Cardiac septum (tissue), 1 donor: ENCODE measurements around the gene BEAN1. TPM values are rescaled to one million over a fixed set of nuclear protein-coding genes. Genes with fewer than 3 reads are reported as not detected.
A peak's percentile ranks its signal among the peaks of the same experiment; 100 is the strongest.

ENCODE experiments used
- DNase-seq: peaks from one replicate; pipeline ENCODE4 v3.0.0-alpha.2; 2020; ENCODE audit warnings: low spot score
- intact Hi-C: fragments of 100-400 bp; cut with DNase I; formaldehyde crosslinking; loops from one replicate; pipeline ENCODE4 v1.14.0; 2022
- total RNA-seq: library from RNA; stranded (reverse); fragmentation: NEBNext Ultra II Directional; extraction: Animal tissue kit (Norgen Biotek cat#: 25700); gene quantifications from one replicate; pipeline ENCODE4 v1.2.1, GENCODE V29; 2021
- donor health status: DM: no; HTN: no; CAD: no.

The BEAN1 gene
- total RNA-seq, 1 donor from 2014 or later, result 2.8 TPM

DNA sequence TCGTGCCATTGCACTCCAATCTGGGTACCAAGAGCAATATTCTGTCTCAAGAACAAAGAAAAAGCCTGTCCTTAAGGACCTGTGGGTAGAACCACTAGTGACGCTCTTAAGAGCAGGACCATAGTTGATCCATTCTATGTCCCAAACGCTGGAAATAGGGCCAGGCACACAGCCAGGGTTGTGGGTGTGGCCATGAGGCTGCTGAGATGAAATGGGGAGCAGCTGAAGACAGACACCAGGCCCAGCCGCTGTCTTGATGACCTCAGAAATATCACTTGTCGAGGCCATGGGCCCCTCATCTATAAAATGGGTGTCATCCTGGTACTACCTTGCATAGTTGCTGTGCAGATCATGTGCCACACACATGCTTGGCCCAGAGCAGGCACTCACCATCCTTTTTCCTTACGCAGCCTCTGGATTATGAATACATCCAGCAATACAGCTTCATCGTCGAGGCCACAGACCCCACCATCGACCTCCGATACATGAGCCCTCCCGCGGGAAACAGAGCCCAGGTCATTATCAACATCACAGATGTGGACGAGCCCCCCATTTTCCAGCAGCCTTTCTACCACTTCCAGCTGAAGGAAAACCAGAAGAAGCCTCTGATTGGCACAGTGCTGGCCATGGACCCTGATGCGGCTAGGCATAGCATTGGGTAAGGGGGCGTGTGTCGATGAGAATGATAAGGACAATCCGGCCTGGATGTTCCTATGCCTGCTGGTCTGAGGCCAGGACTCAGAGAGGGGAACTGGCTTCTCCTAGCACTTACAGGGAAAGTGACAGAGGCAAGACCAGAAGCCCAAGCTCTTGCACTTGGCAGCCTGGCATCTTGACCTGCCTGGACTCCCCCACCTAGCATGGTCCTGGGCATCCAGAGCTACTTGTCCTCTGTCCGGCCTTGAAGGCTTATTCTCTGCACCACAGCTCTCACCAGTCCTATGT is 35.1 kb upstream of the BEAN1 start:
- intact Hi-C loops, result no loop called here
- DNase-seq, result peak; percentile 41

DNA sequence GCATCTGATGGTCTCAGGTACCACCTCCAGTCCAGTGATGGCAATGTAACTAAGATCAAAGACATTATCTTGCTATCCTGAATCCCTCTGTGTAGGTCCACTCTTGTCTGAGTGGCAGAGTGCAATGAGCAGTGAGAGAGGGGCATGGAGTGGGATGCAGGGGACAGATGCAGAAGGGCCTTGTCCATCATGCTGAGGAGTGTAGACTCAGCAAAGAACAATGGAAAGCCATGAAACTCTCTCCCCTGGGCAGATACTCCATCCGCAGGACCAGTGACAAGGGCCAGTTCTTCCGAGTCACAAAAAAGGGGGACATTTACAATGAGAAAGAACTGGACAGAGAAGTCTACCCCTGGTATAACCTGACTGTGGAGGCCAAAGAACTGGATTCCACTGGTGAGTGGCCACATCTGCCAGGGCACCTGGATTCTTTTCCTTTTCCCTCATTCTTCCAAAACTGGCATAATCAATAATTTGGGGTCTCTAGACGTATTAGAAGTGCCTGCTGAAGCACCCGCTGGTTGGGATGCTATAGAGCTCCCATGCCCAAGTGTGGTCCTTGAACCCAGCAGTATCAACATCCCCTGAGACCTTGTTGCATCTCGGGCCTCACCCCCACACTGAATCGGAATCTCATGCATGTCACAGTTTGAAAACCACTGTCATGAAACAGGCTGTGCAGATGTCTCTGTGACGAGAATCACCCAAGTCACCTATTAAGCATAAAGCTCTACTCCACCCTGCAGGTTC is 31.1 kb upstream of the BEAN1 start:
- intact Hi-C loops, result no loop called here
- peak; percentile 58 for DNase-seq

DNA sequence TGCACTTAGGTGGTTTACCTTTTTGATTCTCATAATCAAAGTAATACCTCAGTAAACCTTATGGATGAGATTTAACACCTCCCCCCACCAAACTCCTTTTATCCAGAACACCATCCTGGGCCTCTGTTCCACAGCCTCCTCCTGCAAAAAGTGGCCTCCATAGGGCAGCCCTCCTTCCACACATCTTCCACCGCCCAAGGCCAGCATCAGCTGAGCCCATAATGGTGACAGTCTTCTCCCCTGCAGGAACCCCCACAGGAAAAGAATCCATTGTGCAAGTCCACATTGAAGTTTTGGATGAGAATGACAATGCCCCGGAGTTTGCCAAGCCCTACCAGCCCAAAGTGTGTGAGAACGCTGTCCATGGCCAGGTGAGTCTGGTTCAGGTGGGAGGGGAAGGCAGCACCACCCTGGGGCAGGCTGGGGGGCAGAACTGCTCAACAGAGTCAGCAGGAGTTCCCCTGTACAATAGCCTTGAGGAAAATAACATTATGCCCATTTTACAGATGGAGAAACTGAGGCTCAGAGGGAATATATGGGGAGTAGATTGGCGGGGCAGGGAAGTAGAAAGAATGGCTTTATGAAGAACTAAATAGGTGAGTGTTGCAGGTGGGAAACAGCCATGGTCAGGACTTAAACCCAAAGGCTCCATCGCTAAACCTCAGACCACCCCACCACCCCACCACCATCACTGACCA is 29.2 kb upstream of the BEAN1 start:
- DNase-seq, result peak; percentile 64
- intact Hi-C loops, result no loop called here

DNA sequence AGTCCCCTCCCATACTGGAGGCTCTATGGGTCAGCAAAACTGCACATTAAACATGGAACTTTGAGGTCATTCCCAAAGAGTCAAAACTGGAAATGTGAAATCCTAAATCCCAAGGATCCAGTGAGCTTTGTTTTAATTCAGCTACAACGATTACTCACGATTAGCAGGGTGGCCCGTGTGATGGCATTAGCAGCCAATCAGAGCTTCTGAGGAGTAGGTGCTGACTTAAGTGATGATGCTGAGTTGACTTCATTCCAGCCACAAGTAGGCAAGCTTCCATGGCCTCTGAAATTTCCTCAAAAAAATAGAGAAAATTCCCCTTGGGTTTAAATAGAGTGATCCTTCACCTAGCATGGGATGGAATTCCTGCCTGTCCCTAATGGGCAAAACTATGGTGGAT is 28.1 kb upstream of the BEAN1 start:
- intact Hi-C loops, result no loop called here
- no peak for DNase-seq

DNA sequence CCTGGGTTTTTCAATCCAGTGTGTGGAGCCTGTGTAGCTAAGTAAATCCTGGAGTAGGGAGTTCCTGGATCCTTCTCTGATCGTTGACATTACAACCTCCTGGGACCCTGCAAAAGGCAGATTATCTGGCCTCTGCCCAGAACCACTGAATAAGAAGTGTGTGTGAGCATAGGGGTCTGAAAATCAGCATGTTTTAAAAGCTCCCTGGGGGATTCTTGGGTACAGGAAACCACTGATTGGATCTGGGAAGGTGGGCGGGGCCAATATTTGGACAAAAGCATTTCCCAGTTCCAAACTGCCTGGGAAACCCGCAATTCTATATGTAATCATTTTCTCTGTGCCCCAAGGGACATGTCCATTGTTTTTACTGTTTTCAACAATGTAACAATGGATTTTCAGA is 27.2 kb upstream of the BEAN1 start:
- DNase-seq, result peak; percentile 58
- intact Hi-C loops, result loop anchor here (5.0 kb wide), 1 partner anchor 38 kb away; no protein-coding TSS in a partner anchor

DNA sequence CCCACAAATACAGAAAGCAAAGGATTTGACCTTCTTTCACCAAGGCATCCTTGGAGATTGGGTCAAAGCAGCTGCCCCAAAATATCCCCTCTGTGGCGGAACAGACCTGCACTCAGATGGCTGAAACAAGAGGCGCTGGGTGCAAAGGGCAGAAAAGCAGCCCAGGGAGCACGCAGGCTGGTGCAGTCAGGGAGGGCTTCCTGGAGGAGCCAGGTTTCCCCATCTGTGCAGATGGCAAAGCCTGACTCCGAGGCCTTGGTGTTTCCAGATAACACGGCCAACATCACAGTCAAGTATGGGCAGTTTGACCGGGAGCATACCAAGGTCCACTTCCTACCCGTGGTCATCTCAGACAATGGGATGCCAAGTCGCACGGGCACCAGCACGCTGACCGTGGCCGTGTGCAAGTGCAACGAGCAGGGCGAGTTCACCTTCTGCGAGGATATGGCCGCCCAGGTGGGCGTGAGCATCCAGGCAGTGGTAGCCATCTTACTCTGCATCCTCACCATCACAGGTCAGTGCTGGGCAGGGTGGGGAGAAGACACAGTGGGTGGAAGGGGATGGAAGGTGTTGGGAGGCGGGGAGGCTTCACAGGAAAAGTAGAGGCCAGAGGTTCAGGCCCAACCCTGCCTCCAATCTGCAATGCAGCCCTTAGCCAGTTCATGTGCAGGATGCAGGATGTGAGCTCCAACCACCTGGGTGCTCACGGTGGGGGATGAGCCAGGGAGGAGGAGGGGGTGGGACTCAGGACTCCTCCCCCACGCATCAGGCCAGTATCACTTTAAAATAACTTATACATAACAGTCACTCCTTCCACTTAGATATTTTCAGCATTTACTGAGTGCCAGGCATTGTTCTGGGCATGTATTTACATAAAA is 26.4 kb upstream of the BEAN1 start:
- intact Hi-C loops, result loop anchor here (5.0 kb wide), 1 partner anchor 38 kb away; no protein-coding TSS in a partner anchor
- no peak for DNase-seq

DNA sequence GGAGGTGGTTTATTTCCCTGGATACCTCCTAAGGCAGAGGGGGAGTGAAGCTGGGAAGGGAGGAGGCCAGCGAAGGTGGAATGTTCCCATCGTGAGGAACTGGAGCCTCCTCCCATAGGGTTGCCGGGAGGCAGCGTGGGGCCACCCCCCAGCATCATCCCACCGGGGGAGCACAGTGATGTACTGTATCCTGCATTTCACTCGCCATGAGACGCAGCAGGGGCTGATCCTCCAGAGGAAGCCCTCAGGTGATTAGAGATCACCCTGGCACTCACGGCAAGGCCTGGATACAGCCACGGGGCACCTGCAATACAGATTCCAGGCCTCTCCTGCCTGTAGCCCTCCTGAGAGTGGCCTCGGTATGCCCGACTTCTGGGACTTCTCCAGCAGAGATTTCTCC is 25.5 kb upstream of the BEAN1 start:
- DNase-seq, result peak; percentile 46
- intact Hi-C loops, result loop anchor here (5.0 kb wide), 1 partner anchor 39 kb away; no protein-coding TSS in a partner anchor

DNA sequence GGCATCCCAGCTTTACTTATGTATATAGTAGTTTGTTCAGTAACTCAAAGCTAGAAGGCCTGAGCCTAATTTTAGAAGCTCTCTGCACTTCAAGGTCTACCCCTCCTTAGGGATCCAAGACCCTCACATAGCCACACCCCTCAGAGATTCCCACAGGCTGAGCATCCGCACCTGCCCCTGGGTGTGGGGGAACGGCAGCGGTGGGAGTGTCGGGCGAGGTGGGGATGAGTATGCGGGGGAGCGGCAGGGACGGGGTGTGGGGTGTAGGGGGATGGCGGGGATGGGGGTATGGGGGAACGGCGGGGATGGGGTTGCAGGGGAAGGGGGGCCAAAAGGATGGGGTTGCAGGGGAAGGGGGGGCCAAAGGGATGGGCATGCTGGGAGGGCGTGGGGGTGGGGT is 24.9 kb upstream of the BEAN1 start:
- intact Hi-C loops, result loop anchor here (5.0 kb wide), 1 partner anchor 40 kb away; no protein-coding TSS in a partner anchor
- DNase-seq, result no peak

DNA sequence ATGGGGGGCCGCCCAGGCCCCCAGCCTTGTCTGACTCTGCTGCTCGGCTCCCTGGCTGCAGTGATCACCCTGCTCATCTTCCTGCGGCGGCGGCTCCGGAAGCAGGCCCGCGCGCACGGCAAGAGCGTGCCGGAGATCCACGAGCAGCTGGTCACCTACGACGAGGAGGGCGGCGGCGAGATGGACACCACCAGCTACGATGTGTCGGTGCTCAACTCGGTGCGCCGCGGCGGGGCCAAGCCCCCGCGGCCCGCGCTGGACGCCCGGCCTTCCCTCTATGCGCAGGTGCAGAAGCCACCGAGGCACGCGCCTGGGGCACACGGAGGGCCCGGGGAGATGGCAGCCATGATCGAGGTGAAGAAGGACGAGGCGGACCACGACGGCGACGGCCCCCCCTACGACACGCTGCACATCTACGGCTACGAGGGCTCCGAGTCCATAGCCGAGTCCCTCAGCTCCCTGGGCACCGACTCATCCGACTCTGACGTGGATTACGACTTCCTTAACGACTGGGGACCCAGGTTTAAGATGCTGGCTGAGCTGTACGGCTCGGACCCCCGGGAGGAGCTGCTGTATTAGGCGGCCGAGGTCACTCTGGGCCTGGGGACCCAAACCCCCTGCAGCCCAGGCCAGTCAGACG is 24.4 kb upstream of the BEAN1 start:
- intact Hi-C loops, result loop anchor here (5.0 kb wide), 1 partner anchor 40 kb away; no protein-coding TSS in a partner anchor
- no peak for DNase-seq

DNA sequence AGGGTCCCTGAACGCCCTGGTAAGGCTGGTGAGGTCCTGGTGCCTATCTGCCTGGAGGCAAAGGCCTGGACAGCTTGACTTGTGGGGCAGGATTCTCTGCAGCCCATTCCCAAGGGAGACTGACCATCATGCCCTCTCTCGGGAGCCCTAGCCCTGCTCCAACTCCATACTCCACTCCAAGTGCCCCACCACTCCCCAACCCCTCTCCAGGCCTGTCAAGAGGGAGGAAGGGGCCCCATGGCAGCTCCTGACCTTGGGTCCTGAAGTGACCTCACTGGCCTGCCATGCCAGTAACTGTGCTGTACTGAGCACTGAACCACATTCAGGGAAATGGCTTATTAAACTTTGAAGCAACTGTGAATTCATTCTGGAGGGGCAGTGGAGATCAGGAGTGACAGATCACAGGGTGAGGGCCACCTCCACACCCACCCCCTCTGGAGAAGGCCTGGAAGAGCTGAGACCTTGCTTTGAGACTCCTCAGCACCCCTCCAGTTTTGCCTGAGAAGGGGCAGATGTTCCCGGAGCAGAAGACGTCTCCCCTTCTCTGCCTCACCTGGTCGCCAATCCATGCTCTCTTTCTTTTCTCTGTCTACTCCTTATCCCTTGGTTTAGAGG is 23.5 kb upstream of the BEAN1 start:
- intact Hi-C loops, result loop anchor here (5.0 kb wide), 1 partner anchor 41 kb away; no protein-coding TSS in a partner anchor
- no peak for DNase-seq

DNA sequence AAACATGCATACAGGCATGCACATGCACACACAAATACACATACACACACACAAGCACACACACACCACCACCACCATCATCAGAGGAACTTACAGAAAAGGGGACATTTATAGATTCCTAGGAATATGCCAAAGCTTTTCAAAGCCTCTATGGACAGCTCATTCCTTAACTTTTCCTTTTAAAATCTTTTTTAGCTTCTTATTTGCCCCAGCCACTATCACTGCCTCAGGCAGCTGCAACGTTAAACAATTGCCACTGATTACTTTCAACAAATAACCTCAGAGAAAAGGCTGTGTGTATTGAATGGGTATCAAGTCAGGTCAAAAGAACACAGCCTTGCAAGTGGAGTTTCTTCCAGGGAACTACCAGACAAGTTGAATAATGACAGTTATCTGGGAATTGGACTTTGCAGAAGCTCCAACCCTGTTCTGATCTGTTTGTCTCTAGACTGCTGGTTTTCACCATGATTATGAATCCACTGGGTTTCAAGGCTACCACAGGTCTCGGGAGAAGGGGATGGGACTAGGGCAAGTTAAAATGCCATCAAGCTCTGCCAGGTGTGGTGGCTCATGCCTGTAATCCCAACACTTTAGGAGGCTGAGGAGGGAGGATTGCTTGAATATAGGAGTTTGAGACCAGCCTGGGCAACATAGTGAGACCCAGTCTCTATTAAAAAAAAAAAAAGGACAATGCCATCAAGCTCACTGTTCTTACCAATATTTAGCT is 21.9 kb upstream of the BEAN1 start:
- intact Hi-C loops, result loop anchor here (5.0 kb wide), 2 partner anchors 107 to 347 kb away; partner anchors contain the start of gene DYNC1LI2
- no peak for DNase-seq

DNA sequence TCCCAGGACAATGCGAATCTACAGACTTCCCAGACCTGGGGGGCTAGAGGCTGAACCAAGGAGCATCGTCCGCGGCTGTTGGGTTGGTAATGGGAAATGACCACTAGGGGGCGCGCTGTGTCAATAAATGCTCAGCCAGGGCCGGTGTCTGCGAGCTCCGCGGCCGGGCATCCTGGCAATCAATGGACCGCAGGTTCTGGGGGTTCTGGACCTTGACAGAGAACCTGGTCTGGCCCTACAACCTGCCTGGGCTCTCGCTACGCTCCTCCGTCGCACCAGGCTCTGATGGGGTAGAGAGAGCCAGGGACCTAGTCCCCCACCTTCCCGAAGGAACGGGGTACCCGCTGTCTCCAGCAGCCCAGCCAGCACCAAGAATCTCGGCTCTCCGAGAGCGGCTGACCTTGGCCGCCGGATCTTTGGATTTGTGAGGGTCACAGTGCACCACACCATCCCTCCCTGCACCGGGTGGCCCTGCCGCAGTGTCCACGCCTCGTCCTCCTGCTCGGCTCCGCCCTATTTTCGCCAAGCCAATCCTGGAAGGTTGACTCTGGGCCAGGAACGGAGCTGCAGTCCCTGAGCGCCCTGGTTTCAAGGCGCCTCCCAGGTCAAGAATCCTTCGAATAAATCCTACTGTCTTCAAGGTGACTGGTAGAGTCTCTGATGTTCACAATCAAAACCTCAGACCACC is 20.4 kb upstream of the BEAN1 start:
- peak; percentile 95 for DNase-seq
- intact Hi-C loops, result loop anchor here (2.0 to 5.0 kb wide), 4 partner anchors 76 to 346 kb away; partner anchors contain the start of genes CMTM3 and DYNC1LI2

DNA sequence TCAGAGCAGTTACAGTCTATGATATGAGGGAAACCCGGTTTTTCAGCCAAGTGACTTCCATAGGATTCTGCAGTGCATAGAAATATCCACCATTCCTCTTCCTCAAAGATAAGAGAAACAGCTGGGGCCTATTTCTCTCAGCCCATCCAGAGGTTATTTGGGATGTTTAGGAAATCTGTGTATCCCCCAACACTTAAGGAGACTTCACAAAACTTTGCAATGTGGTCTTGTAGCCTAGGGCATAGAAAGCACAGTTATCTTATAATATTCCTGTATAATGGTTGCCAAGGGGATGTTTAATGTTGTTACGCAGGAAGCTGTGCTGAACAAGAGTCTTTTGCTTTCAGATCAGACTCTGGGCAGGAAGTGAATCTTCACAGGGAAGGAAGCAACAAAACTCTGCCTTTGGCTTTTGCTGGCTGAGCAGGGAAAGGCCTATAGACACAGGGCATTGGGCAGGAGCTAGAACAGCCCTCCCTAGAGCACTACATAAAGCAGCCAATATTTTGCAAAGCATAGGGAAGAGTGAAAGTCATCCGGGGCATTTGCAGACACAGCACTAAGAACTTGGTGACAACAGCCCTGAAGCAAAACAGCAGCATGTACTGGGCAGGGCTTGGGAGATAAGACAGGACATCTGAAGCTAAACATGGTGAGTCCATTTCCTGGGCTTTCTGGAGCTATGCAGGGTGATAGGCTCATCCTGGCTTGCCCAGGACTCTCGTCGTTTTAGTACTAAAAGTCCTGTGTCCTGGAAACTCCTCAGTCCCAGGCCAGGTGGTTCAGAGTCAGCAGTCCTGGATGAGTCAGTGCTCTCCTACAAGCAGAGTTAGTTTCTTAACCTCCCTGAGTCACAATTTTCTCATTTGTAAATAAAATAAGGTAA is 18.7 kb upstream of the BEAN1 start:
- DNase-seq, result no peak
- intact Hi-C loops, result loop anchor here (5.0 kb wide), 2 partner anchors 104 to 344 kb away; partner anchors contain the start of gene DYNC1LI2

DNA sequence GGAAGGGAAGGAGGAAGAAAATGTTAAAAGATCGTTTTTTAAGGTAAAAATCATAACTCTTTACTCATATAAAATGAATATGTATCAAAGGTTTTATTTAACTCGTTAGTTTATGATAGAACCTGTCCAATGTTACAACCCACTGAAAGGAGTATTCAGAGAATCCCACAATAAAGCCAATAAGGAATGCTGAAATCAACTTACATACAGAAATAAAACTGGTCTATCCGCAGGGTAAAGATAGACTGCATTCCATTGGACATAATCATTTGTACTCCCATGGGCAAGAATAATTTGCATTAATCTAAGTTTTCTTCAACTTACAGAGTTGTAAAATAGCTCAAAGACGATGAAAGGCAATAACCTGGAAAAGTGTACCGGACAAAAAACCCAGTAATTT is 17.9 kb upstream of the BEAN1 start:
- intact Hi-C loops, result loop anchor here (5.0 kb wide), 2 partner anchors 103 to 343 kb away; partner anchors contain the start of gene DYNC1LI2
- no peak for DNase-seq

DNA sequence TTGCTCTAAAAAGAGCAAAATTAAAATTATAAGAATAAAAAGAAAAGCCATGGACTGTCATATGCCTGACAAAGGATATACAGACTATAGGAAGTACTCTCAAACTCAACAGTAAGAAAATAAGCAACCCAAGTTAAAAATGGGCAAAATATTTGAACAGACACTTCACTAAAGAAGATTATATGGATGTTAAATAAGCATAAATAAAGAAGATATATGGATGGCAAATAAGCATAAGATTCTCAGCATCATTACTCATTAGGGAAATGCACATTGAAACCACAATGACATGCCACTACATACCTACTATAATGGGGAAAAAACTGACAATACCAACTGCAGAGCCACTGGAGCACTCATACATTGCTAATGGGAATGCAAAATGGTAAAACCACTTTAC is 14.9 kb upstream of the BEAN1 start:
- intact Hi-C loops, result no loop called here
- no peak for DNase-seq
